ENCODE results near the gene PPFIA1.

DNA sequence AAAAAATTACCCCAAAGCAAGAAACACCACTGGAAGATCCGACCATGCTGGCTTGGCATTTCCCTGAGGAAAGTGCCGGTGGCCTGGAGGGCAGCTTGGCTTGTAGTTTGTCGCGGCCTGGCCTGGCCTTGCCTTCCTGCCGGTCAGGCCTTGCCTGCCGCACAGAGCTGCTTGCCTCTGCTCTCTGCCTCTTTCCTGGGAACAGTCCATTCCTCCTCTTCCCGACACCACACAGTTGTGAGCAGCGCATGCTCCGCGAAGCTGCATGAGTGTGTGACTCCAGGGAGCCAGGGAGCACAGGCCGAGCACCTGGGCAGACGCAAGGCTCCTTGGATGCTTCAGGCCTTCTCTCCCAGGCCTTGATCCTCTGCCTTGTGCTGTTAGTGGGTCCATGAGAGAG is 147.6 kb downstream of the PPFIA1 start:
- TF ChIP-seq SP1 (IDR thresholded peaks at IDR 0.05; ENCODE audit: low read depth, low read length), result no peak
- TF ChIP-seq RFX5 (IDR thresholded peaks at IDR 0.05; ENCODE audit: low read depth, low read length), result no peak
- TF ChIP-seq SREBF1 (IDR thresholded peaks at IDR 0.05; ENCODE audit: low read length), result no peak
- no peak for TF ChIP-seq SPI1 (IDR thresholded peaks at IDR 0.05; ENCODE audit: borderline replicate concordance, insufficient read depth, low read depth, low read length)
- no peak for TF ChIP-seq CTCF (IDR thresholded peaks at IDR 0.05 in 2 of 3, conservative IDR thresholded peaks at IDR 0.05 in 1 of 3; ENCODE audit: control insufficient read depth in 2 of 3, extremely low read depth in 1 of 3, insufficient read depth in 1 of 3, low read depth in 3 of 3, low read length in 3 of 3)
- TF ChIP-seq MEF2A (IDR thresholded peaks at IDR 0.05; ENCODE audit: insufficient read depth, low read depth, low read length), result no peak
- no peak for TF ChIP-seq EZH2 (IDR thresholded peaks at IDR 0.05; ENCODE audit: borderline replicate concordance, control insufficient read depth, low read depth, low read length)
- TF ChIP-seq DPF2 (IDR thresholded peaks at IDR 0.05), result no peak
- TF ChIP-seq MAX (IDR thresholded peaks at IDR 0.05; ENCODE audit: low read depth, low read length), result no peak

Measured in GM12878 (cell line).